ENCODE measurements around the gene PRXL2B.
"Not testable (repeated sequence)": the region's sequence is repeated elsewhere in the genome, so short reads cannot be mapped to it uniquely, and the experiment has no call there.

PRXL2B gene

GRCh38 chr1:2564006-2564814 lies 22.4 kb upstream of the PRXL2B start:
- DNase-seq (ENCODE audit: low read depth): no peak

GRCh38 chr1:2564815-2565374 lies 21.7 kb upstream of the PRXL2B start:
- DNase-seq (ENCODE audit: low read depth): no peak

- DNase-seq (ENCODE audit: low read depth): no peak
These were observed 20.2 kb upstream of the PRXL2B start for GRCh38 chr1:2566101-2567045.

GRCh38 chr1:2567083-2567679 lies 19.4 kb upstream of the PRXL2B start:
- no peak for DNase-seq (ENCODE audit: low read depth)

DNA sequence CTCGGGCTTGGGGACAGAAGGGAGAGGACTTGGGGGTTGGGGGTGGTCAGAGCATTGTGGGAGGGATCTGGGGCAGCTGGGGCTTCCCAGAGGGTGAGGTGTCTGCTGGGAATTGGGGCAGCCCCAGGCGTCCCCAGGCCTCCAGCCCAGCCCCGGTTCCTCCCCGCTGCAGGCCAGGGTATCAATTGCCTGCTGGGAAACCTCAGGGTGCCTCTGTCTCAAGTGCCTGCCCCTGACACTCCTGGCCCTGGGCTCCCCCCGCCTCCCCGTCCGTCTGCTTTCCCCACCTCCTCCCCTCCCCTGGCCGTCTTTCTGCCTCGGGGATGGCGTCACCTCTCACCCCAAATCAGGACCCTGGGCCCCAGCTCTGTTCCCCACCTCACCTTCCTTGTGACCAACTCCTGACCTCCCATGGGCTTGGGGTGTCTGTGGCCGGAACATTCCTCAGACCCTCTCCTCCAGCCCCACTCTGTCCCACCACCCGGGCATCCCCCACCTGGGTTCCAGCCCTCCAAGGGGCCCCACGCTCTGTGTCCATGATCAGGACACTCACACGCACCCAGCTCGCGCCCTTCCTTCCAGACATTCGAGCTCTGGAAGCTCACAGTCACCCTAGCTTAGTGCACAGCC lies 18.3 kb upstream of the PRXL2B start:
- DNase-seq (ENCODE audit: low read depth): not testable (repeated sequence)

DNA sequence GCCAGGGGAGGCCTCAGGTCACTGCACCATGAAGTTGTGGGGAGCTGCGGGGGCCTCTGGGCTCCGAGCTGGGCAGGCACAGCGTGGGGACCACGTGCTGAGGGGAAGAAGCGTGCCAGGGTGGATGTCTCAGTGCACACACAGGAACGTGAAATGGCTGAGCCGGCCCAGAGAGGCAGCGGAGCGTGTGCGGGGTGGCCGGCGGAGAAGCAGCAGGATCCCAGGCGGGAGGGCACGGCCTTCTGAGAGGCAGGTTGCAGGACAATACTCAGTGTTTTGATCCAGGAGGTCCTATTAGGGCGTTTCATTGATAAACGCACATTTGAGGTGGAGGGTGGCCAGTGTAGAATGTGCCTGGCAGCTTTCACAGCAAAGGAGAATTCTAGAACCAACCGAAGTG lies 17.5 kb upstream of the PRXL2B start:
- DNase-seq (ENCODE audit: low read depth): no peak

DNA sequence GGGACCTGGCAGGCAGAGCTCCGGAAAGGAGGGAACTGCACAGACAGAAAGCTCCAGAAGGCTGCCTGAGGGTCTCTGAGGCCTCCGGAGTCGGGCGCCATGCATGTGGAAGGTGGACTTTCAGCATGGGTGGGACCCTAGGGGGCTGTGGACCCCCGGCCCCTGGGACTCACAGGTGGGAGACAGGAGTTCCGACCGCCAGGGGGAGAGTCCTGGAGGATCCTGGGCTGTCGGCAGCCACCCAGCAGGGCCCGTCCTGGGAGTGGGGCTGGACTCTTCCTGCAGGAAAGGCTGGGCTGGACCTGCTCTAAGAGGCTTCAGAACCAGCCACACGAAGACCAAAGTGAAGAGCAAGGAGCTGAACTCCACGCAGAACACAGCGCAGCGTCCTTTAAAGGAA lies 16.9 kb upstream of the PRXL2B start:
- DNase-seq (ENCODE audit: low read depth): not testable (repeated sequence)

DNA sequence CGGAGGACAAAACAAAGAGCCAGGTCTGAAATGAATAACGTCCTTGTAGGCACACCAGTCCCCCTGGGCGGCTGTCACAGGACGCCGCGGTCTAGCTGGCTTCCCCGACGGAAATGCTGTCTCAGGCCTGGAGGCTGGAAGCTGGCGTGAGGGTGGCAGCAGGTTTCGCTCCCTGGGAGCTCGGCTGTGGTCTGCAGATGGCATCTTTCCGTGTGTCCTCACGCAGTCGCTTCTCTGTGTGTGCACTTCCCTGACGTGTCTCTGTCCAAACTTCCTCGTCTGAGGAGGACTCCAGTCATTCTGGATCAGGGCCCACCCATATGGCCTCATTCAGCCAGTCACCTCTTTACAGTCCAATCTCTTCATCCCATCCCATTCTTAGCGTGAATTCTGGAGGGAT lies 16.2 kb upstream of the PRXL2B start:
- DNase-seq (ENCODE audit: low read depth): no peak

- no peak for DNase-seq (ENCODE audit: low read depth)
These were observed 15.2 kb upstream of the PRXL2B start for GRCh38 chr1:2571348-2571747.

DNA sequence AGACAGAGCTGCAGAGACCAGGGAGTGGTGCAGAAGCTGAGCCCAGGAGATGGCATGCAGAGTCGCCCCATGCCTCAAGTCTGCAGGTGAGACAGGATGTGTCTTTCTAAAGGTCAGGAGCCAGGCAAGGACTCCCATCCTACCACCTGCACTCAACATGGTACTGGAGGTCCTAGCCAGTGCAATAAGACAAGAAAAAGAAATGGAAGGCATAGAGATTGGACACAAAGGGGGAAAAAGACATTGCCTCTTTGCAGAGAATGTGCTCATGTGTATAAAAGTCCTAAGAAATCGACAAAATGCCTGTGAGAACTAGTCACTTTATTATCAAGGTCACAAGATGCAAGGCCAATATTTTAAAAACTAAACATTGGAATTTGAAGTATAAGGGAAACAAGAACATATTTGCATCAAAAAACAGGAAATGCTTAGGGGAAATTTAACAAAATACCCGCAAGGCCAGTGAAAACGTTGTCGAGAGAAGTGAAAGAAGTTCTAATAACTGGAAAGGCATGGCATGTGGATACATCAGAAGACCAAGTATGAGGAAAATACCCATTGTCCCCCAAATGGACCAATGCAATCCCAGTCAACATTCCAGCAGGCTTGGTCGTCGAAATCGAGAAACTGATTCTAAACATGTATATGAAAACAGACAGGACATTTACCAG lies 13.2 kb upstream of the PRXL2B start:
- DNase-seq (ENCODE audit: low read depth): no peak

GRCh38 chr1:2574350-2574749 lies 12.2 kb upstream of the PRXL2B start:
- no peak for DNase-seq (ENCODE audit: low read depth)

DNA sequence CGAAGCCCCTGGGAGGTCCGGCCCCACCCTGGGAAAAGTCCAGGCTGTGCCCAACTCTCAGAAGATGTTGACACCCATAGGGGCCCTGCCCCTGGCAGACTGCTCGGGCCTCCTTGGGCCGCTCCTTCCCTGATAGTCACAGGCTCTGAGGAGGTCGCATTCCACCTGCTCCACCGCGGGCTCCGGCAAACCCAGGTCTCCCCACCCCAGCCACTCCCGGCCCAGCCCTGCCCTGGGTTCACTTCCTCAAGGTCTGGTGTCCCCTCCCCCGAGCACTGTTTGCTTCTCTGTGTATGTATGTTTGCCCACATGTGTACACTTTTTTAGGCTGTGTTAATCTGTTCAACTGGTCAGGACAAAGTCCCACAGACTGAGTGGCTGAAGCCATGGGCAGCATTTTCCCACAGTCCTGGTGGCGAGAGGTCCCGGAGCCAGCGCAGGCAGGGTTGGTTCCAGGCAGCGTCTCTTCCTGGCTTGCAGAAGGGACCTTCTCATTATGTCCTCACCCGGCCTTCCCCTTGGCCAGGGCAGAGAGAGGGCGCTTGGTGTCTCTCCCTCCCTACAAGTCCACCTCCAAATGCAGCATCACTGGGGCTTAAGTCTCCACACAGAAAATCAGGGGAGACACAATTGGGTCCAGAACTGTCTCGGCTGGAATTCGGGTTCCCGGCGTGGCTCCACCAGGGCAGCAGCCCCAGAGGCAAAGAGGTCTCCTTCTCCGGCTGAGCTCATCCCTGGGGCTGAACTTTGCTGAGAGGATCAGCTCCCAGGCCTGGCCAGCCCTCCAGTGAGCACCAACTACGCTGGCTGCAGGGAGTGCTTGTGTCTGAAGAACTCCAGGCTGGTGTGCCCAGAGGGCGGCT lies 10.5 kb upstream of the PRXL2B start:
- DNase-seq (ENCODE audit: low read depth): no peak

GRCh38 chr1:2577565-2578075 lies 9.0 kb upstream of the PRXL2B start:
- not testable (repeated sequence) for DNase-seq (ENCODE audit: low read depth)

GRCh38 chr1:2578758-2579118 lies 7.8 kb upstream of the PRXL2B start:
- no peak for DNase-seq (ENCODE audit: low read depth)

GRCh38 chr1:2580691-2581090 lies 5.9 kb upstream of the PRXL2B start:
- no peak for DNase-seq (ENCODE audit: low read depth)

GRCh38 chr1:2582391-2582790 lies 4.2 kb upstream of the PRXL2B start:
- no peak for DNase-seq (ENCODE audit: low read depth)

- no peak for DNase-seq (ENCODE audit: low read depth)
These were observed 3.2 kb upstream of the PRXL2B start for GRCh38 chr1:2583331-2583791.

DNA sequence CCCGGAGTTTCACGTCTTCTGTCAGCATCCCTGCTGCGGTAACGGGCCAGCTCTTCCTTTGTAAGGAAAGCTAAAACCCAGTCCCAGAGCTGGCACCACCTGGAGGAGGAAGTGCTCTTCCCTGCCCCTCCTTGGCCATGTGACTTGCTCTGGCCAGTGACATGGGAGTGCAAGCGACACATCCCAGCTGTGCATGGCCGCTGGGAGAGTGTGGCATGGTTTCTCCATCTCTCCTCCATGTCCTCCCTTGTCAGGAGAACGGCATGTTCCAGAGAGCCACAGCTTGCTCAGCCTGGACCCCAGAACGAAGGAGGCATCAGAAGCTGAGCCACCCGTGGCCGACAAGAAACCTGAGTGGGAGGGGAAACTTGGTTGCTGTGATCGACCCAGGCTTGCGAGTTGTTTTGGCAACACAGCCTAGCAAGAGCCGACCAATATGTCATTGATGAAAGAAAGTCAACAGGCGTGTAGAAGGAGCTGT lies 2.7 kb upstream of the PRXL2B start:
- DNase-seq (ENCODE audit: low read depth): no peak

- DNase-seq (ENCODE audit: low read depth): no peak
These were observed 1.8 kb upstream of the PRXL2B start for GRCh38 chr1:2584686-2585317.
